ENCODE data around the gene TNFRSF18.

GRCh38 chr1:1181129-1181937 is 25.1 kb downstream of the TNFRSF18 start:
- TF ChIP-seq POLR2A (IDR thresholded peaks at IDR 0.05) = no peak
- no peak for TF ChIP-seq POLR2AphosphoS5 (IDR thresholded peaks at IDR 0.05)
- no peak for TF ChIP-seq CTCF (IDR thresholded peaks at IDR 0.05)
- no peak for TF ChIP-seq EP300 (IDR thresholded peaks at IDR 0.05)
